ENCODE measurements around the gene ZBTB5.

DNA sequence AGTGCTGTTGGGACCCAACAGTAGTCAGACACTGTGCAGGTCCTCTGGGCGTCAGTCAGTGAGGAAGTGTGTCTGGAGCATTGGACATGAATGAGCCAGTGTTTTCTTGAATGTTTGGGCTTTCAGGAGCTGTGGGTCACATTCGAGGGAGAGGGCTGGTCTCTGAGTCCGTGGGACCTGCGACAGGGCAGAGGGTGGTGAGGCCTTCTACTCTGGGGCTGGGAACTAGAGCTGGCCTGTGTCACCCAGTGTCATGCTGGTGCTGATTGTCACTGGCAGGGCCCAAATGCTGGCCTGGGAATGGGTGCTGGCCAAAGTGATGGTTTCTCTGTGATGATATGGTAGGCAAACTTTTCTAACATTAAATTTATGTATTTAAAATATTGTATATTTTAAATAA is 30.8 kb upstream of the ZBTB5 start:
- TF ChIP-seq IKZF4 (CRISPR knock-in tag; IDR thresholded peaks at IDR 0.05; ENCODE audit: borderline replicate concordance, low read depth, not compliant biosample characterization) (no peak), ZNF3 (CRISPR knock-in tag; IDR thresholded peaks at IDR 0.05) (no peak), FOSL1 (CRISPR knock-in tag; IDR thresholded peaks at IDR 0.05; ENCODE audit: borderline replicate concordance) (no peak), POLR2AphosphoS5 (IDR thresholded peaks at IDR 0.05; ENCODE audit: low read depth, low read length) (no peak), PHF21A (CRISPR knock-in tag; IDR thresholded peaks at IDR 0.05) (no peak), ZNF589 (CRISPR knock-in tag; conservative IDR thresholded peaks at IDR 0.05) (no peak), ARNT (IDR thresholded peaks at IDR 0.05) (no peak), NFE2L2 (IDR thresholded peaks at IDR 0.05; ENCODE audit: low read length) (no peak)
- TF ChIP-seq, protein P1, sequence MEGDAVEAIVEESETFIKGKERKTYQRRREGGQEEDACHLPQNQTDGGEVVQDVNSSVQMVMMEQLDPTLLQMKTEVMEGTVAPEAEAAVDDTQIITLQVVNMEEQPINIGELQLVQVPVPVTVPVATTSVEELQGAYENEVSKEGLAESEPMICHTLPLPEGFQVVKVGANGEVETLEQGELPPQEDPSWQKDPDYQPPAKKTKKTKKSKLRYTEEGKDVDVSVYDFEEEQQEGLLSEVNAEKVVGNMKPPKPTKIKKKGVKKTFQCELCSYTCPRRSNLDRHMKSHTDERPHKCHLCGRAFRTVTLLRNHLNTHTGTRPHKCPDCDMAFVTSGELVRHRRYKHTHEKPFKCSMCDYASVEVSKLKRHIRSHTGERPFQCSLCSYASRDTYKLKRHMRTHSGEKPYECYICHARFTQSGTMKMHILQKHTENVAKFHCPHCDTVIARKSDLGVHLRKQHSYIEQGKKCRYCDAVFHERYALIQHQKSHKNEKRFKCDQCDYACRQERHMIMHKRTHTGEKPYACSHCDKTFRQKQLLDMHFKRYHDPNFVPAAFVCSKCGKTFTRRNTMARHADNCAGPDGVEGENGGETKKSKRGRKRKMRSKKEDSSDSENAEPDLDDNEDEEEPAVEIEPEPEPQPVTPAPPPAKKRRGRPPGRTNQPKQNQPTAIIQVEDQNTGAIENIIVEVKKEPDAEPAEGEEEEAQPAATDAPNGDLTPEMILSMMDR (CRISPR knock-in tag; IDR thresholded peaks at IDR 0.05): no peak
- TF ChIP-seq, protein P2, sequence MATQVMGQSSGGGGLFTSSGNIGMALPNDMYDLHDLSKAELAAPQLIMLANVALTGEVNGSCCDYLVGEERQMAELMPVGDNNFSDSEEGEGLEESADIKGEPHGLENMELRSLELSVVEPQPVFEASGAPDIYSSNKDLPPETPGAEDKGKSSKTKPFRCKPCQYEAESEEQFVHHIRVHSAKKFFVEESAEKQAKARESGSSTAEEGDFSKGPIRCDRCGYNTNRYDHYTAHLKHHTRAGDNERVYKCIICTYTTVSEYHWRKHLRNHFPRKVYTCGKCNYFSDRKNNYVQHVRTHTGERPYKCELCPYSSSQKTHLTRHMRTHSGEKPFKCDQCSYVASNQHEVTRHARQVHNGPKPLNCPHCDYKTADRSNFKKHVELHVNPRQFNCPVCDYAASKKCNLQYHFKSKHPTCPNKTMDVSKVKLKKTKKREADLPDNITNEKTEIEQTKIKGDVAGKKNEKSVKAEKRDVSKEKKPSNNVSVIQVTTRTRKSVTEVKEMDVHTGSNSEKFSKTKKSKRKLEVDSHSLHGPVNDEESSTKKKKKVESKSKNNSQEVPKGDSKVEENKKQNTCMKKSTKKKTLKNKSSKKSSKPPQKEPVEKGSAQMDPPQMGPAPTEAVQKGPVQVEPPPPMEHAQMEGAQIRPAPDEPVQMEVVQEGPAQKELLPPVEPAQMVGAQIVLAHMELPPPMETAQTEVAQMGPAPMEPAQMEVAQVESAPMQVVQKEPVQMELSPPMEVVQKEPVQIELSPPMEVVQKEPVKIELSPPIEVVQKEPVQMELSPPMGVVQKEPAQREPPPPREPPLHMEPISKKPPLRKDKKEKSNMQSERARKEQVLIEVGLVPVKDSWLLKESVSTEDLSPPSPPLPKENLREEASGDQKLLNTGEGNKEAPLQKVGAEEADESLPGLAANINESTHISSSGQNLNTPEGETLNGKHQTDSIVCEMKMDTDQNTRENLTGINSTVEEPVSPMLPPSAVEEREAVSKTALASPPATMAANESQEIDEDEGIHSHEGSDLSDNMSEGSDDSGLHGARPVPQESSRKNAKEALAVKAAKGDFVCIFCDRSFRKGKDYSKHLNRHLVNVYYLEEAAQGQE (IDR thresholded peaks at IDR 0.05; ENCODE audit: borderline replicate concordance in 1 of 2, low read depth in 1 of 2, low read length in 2 of 2): no peak
- TF ChIP-seq, protein P3, sequence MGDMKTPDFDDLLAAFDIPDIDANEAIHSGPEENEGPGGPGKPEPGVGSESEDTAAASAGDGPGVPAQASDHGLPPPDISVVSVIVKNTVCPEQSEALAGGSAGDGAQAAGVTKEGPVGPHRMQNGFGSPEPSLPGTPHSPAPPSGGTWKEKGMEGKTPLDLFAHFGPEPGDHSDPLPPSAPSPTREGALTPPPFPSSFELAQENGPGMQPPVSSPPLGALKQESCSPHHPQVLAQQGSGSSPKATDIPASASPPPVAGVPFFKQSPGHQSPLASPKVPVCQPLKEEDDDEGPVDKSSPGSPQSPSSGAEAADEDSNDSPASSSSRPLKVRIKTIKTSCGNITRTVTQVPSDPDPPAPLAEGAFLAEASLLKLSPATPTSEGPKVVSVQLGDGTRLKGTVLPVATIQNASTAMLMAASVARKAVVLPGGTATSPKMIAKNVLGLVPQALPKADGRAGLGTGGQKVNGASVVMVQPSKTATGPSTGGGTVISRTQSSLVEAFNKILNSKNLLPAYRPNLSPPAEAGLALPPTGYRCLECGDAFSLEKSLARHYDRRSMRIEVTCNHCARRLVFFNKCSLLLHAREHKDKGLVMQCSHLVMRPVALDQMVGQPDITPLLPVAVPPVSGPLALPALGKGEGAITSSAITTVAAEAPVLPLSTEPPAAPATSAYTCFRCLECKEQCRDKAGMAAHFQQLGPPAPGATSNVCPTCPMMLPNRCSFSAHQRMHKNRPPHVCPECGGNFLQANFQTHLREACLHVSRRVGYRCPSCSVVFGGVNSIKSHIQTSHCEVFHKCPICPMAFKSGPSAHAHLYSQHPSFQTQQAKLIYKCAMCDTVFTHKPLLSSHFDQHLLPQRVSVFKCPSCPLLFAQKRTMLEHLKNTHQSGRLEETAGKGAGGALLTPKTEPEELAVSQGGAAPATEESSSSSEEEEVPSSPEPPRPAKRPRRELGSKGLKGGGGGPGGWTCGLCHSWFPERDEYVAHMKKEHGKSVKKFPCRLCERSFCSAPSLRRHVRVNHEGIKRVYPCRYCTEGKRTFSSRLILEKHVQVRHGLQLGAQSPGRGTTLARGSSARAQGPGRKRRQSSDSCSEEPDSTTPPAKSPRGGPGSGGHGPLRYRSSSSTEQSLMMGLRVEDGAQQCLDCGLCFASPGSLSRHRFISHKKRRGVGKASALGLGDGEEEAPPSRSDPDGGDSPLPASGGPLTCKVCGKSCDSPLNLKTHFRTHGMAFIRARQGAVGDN (CRISPR knock-in tag; IDR thresholded peaks at IDR 0.05): no peak

Data from HepG2 (cell line).